GM21723 (cell line): ENCODE measurements around the gene SORD.
"Not testable (repeated sequence)": the region's sequence is repeated elsewhere in the genome, so short reads cannot be mapped to it uniquely, and the experiment has no call there.

Experiments
- ATAC-seq: cut with Tn5 transposase; IDR thresholded peaks from one replicate; pipeline ENCODE4 v1.9.1; 2021; ENCODE audit warnings: mild to moderate bottlenecking, moderate library complexity; ENCODE audit not compliant: unreplicated experiment

The SORD gene

GRCh38 chr15:45093622-45094357 is 70.8 kb downstream of the SORD start:
- no peak for ATAC-seq

DNA sequence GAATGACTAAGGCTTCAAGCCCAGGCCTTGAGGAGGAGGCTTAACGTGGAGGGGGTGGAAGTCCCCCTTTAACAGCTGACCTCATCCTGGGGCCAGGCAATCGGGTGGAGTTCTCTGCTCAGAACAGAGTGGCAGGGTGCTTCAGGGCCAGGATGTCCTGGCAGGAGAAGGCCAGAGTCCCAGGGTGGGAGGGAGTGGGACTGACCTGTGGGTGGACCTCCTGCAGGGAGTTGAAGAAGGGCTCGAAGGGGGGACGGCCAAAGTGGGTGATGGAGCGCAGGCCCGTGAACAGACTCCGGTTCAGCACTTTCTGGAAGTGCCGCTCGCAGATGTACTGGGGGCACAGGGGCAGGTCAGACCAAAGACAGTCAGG is 71.3 kb downstream of the SORD start:
- ATAC-seq, result no peak

- no peak for ATAC-seq
Measured at GRCh38 chr15:45095661-45096060, 72.7 kb downstream of the SORD start.

GRCh38 chr15:45097466-45097865 is 74.5 kb downstream of the SORD start:
- no peak for ATAC-seq

DNA sequence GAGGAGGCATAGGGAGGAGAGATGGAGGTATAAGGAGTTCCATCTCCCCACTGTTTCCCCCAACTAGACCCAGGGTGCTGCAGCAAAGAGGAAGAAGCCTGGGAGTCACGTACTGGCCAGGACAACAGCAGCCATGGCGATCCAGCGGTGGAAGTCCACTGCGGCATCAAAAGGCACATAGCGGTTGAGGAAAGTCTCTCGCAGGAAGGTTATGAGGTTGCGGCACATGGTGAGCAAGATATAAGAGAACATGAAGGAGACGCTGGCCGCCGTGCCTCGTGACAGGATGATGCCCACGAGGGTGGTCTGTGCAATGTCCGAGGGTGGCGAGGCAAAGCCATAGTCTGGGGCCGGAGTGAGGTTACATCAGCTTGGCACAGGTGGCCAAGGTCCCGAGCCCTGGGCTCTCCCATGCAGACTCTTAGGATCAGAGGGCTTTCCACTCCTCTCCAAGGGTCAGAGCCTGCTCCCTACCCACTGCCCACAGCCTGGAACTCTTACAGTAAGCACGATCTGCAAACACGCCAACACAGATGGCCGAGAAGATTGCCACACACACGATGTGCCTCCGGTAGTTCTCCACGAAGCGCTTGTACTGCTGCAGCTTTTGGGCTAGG is 76.7 kb downstream of the SORD start:
- no peak for ATAC-seq

DNA sequence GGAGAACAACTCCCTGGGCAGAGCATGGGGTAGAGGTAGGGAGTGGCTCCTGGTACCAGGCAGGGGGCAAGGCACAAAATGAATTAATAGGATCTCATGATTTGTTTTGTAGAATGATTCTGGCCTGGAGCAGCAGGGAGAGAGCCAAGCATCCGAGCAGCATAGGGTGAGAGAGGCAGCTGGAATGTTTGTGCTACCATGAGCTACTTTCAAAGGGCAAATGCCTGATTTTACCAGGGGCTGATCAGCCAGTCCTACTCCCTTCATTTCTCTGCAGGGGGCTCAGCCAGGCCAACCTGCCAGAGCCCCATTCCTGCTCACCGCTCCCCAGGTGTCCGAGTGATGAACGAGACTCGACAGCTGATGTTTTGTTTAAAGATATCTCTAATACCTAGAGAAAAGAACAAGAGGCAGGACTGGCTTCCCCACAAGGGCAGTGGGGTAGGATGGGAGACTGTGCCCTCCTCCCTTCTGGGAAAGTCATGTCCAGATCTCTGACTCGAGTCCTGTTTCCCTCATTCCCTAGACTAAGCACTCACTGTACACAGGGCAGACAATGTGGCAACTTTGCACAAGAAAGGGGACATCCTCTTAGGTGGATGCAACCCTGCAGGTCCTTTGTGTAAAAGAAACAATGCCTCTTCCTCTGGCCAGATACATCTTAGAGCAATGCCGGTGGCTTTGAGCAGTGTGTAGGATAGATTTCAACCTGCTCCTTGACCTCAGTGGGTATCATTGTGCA is 78.1 kb downstream of the SORD start:
- ATAC-seq, result no peak

GRCh38 chr15:45101749-45102148 is 78.8 kb downstream of the SORD start:
- ATAC-seq, result no peak

DNA sequence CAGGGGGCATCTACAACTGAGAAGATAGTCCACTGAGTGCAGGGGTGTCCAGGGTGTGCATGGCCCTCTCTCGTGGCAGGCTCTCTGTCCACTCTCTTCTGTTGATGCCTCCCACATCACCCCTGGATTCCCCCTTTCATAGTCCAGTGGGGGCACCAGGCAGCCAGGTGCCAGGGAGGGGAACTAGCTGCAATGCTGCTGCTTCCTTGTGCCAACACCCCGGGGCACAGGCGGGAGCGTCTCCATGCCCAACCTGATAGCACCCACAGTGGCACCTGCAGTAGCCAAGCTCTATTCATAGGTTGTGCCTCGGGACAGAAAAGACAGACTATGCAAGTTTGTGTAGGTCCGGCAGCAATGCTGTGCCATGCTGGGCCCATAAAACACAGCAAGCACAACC is 79.2 kb downstream of the SORD start:
- no peak for ATAC-seq

DNA sequence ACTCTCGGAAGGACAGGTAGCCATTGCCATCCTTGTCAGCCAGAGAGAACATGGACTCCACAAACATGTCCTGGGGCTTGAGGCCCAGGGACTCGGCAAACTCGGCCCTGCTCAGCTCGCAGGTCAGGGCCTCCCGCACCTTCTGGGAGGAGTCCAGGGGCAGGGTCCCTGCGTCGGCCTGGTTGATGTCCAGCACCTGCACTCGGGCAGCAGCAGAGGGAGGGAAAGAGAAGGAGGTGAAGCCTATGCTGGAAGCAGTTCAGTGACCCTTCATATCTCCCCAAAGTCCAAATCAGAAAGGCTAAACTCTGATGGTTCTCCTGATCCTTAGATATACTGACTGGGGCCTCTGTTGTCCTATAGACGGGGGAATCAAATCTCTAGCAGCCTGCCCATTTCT is 81.2 kb downstream of the SORD start:
- not testable (repeated sequence) for ATAC-seq

GRCh38 chr15:45105586-45105985 is 82.6 kb downstream of the SORD start:
- ATAC-seq, result no peak

GRCh38 chr15:45106002-45106790 is 83.2 kb downstream of the SORD start:
- no peak for ATAC-seq

DNA sequence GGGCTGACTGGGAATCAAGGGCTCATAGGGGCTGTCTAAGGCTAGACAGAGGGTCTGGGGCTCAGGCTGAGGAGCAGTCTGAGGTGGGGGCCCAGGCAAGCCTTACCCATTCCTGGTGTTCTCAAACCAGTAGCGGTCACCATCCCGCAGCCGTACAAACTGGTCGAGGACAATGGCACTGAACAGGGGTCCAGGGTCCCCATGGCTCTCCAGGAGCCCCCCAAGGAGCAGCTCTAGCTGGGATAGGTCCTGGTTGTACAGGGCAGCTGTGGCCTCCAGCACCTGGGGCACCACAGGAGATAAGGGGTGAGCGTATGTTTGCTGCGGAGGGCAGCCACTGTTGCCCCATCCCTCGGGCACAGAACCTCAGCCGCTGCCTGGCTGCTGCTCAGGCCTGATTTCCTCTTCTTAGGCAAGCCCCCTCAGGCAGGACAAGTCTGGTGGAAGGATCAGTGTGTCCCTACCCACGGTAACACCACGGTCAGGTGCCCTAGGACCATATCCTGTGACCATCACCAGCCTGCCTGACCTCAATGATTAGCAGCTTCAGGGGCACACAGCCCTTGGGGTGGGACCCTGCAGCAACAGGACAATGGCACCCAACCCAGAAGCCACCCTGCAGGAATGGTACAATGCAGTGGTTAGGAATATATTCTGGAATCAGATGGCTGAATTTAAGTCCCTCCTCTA is 85.1 kb downstream of the SORD start:
- ATAC-seq, result no peak

DNA sequence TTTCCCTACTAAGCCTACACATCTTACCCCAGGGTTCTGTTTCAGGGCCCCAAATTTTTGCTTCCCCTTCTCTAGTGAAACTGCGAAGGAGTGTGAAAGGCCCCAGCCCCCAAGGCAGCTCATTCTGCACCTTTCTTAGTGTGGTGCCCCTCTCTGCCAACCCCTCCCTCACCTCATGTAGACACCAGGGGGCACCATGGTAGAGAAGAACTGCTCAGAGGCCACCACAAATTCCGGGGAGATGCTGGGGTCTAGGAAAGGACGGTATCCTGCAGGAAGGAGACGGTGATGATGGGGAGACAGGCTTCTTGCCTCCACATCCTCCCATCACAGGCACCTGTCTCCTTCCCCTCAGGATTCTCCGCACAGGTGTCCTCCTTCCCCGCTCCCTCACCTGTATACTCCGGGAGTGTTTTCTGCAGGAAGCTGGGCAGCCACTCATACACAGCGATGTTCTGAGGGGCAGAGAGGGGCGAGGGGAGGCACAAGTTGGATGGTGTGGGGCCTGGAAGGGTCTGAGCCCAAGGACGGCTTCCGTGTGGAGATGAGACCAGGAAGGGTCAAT is 87.3 kb downstream of the SORD start:
- ATAC-seq, result no peak

DNA sequence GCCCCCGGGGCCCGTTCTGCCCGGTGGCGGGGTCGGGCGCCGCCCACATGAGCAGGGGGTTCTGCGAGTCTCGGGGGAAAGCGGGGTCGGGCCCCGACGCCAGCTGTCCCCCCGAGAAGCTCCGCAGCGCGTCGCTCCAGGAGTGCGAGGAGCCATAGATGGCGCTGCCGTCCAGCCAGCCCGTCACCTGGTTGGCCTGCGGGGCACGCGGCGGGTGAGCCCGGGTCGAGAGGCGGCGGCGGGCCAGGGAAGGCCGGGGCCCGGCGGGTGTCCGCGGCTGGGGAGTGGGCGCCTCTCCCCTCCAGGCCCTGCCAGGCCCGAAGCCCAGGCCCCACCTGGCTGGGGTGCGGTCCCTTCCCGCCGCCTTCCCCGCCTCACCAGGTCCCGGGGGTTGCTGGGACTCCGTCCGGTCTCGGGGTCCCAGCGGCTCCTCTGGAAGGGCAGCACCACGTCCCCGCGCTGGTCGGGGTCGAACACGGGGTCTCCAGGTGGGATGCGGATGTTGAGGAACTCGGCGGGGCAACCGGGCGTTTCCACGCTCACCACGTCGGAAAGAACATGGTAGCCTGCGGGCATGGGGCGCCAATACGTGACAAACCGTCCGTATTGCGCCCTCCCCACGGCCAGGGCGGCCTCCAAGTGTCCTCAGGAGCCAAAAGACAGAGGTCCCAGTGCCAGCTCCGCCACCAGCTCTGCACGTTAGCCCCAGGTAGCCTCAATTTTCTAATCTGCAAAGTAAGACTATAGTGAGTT is 88.6 kb downstream of the SORD start:
- no peak for ATAC-seq

DNA sequence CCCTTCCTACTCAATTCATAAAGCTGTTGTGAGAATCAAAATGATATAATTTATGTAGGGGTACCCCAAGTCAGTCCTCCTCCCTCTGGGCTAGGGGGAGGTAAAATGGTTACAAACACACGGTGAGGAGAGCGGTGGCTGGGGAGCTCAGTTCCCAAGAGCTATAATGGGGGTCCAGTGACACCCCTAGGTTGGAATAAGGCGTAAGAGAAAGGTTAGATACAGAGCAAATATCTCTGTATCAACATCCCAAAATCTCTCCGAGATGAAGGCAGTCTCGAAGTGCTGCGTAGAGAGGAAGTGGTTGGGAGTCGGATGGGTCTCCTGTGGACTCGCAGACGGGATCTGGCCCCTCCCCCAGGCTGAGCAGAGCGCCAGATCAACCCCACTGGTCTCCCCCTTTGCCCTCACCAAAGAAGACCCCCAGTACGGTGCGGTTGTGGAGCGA is 89.2 kb downstream of the SORD start:
- no peak for ATAC-seq

GRCh38 chr15:45112591-45113379 is 89.8 kb downstream of the SORD start:
- ATAC-seq, result no peak

DNA sequence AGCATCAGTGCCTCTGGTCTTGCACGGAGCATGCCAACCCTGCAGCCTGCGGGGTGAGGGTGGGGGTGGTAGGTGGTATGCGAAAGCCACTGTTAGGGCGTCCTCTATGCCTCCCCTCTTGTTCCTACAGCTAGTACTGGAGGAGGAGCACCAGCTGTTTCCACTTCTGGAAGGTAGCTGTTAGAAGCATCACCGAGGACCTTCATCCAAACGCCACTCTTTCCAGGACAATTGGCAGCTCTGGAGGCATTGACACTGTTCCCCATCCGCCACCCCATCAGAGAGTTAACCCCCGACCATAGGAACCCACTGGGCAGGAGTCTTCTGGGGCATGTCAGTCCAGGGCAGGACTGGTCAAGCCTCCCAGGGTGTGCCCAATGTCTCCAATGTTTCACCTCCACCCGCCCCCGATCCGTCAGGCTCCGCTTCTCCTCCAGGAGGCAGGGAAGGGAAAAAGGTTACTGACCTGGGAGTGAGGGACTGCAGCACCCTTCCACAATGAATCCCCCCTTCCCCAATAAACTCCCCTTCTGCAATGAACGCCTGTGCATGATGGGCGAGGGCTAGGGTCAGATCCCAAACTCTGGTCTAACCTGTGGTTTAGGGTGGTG is 90.5 kb downstream of the SORD start:
- ATAC-seq, result no peak

GRCh38 chr15:45114076-45114750 is 91.2 kb downstream of the SORD start, which contains the start of the genes DUOX2 and DUOXA2:
DUOX2 (minus strand) TSS chr15:45114172; CDS start chr15:45113411, 761 bp downstream.
DUOXA2 (plus strand) TSS chr15:45114326; CDS start chr15:45114606, 280 bp downstream.
- no peak for ATAC-seq
